GM23338 (cell line): ENCODE results near the gene ASTL. TPM values are rescaled to one million over a fixed set of nuclear protein-coding genes. Genes with fewer than 3 reads are reported as not detected.

Source experiments
- ATAC-seq: fragments of 200-7000 bp; cut with Tn5 transposase; 3 replicates; pipeline ENCODE4 v1.9.1; 2020
- DNase-seq: peaks from one replicate; pipeline ENCODE4 v3.0.0-alpha.2; 2015; ENCODE audit warnings: low spot score
- H2AFZ ChIP-seq: fragments of 200-600 bp; sonication (generic); 2 replicates; pipeline ENCODE4 v1.8.0; 2016; ENCODE audit warnings: antibody characterized with exemption, mild to moderate bottlenecking, moderate library complexity
- H3F3A ChIP-seq: fragments of 200-600 bp; sonication (generic); replicated peaks from 2 replicates; pipeline ENCODE4 v1.8.0; 2017; ENCODE audit warnings: antibody characterized with exemption, mixed run types, low read depth
- H3K27ac ChIP-seq: fragments of 200-600 bp; sonication (generic); 2 replicates; pipeline ENCODE4 v1.6.1; 2016; ENCODE audit warnings: low read depth
- H3K27me3 ChIP-seq: fragments of 200-600 bp; sonication (generic); 2 replicates; pipeline ENCODE4 v1.8.0; 2016; ENCODE audit warnings: mild to moderate bottlenecking, mixed run types, moderate library complexity; ENCODE audit not compliant: insufficient read depth
- H3K36me3 ChIP-seq: fragments of 200-600 bp; sonication (generic); 2 replicates; pipeline ENCODE4 v1.8.0; 2016; ENCODE audit warnings: mild to moderate bottlenecking; ENCODE audit not compliant: insufficient read depth
- H3K4me1 ChIP-seq: fragments of 200-600 bp; sonication (generic); 2 replicates; pipeline ENCODE4 v1.8.0; 2016; ENCODE audit warnings: mild to moderate bottlenecking, moderate library complexity; ENCODE audit not compliant: insufficient read depth
- H3K4me2 ChIP-seq: fragments of 200-600 bp; sonication (generic); 2 replicates; pipeline ENCODE4 v1.7.1; 2017; ENCODE audit warnings: mixed run types
- H3K4me3 ChIP-seq: fragments of 200-600 bp; sonication (generic); 2 replicates; pipeline ENCODE4 v1.6.1; 2016; ENCODE audit warnings: mixed run types
- H3K79me2 ChIP-seq: fragments of 200-600 bp; sonication (generic); replicated peaks from 2 replicates; pipeline ENCODE4 v1.8.0; 2017; ENCODE audit warnings: mild to moderate bottlenecking; ENCODE audit not compliant: insufficient read depth
- H3K9me2 ChIP-seq: fragments of 200-600 bp; sonication (generic); 2 replicates; pipeline ENCODE4 v1.8.0; 2017; ENCODE audit not compliant: insufficient read depth
- H4K20me1 ChIP-seq: fragments of 200-600 bp; sonication (generic); replicated peaks from 2 replicates; pipeline ENCODE4 v1.8.0; 2017; ENCODE audit warnings: mild to moderate bottlenecking; ENCODE audit not compliant: insufficient read depth
- H3K27ac Mint-ChIP-seq: 2 replicates; pipeline ENCODE4 v1.8.0; 2020; ENCODE audit warnings: inconsistent platforms, mild to moderate bottlenecking, moderate library complexity, mixed read lengths
- H3K27me3 Mint-ChIP-seq: 3 replicates; pipeline ENCODE4 v1.8.0; 2022; ENCODE audit warnings: low read depth, mild to moderate bottlenecking, moderate library complexity, mixed read lengths, inconsistent platforms; ENCODE audit not compliant: insufficient read depth, poor library complexity
- H3K36me3 Mint-ChIP-seq: 3 replicates; pipeline ENCODE4 v1.8.0; 2021; ENCODE audit warnings: low read depth, mild to moderate bottlenecking, inconsistent platforms, moderate library complexity, mixed read lengths
- H3K4me1 Mint-ChIP-seq: 3 replicates; pipeline ENCODE4 v1.8.0; 2020; ENCODE audit warnings: mild to moderate bottlenecking, inconsistent platforms, mixed read lengths
- H3K4me3 Mint-ChIP-seq: 3 replicates; pipeline ENCODE4 v1.8.0; 2021; ENCODE audit warnings: moderate library complexity, mild to moderate bottlenecking, inconsistent platforms, mixed read lengths
- H3K9me3 Mint-ChIP-seq: 3 replicates; pipeline ENCODE4 v1.8.0; 2020; ENCODE audit warnings: moderate library complexity, mild to moderate bottlenecking, inconsistent platforms, mixed read lengths
- EZH2 ChIP-seq: fragments of 200-600 bp; sonication (generic); IDR thresholded peaks from one replicate; pipeline ENCODE4 v1.8.0; 2017; ENCODE audit warnings: antibody characterized with exemption, mild to moderate bottlenecking, low read depth; ENCODE audit not compliant: unreplicated experiment
- NANOG ChIP-seq: IDR thresholded peaks from 2 replicates; pipeline ENCODE4 v1.6.1; 2016; ENCODE audit warnings: antibody characterized with exemption, borderline replicate concordance
- POLR2AphosphoS5 ChIP-seq: IDR thresholded peaks from 2 replicates; pipeline ENCODE4 v1.6.1; 2016; ENCODE audit warnings: antibody characterized with exemption, low read depth
- ZNF114 ChIP-seq: fragments of 250-450 bp; sonication (Bioruptor Pico); IDR thresholded peaks from 2 replicates; pipeline ENCODE4 v1.5.0; 2020; ENCODE audit warnings: mild to moderate bottlenecking, moderate library complexity
- ZNF331 ChIP-seq: fragments of 250-450 bp; sonication (Bioruptor Pico); IDR thresholded peaks from 2 replicates; pipeline ENCODE4 v1.5.0; 2020; ENCODE audit warnings: low read depth, mild to moderate bottlenecking, moderate library complexity
- polyA plus RNA-seq: library from polyadenylated mRNA; unstranded; fragments of >200 nt; fragmentation: Nextera tagmentation; extraction: Ambion mirVana; gene quantifications from 2 replicates; pipeline ENCODE4 v1.2.1, GENCODE V29; 2016
- total RNA-seq: library from RNA; depleted of rRNA; stranded (reverse); fragments of >200 nt; shearing (Covaris generic); gene quantifications from 2 replicates; pipeline ENCODE4 v1.2.3, GENCODE V29; 2014
- TF ChIP-seq, protein P1 (sequence below): fragments of 250-450 bp; sonication (Bioruptor Pico); IDR thresholded peaks from 2 replicates; pipeline ENCODE4 v1.5.0; 2020; ENCODE audit warnings: mild to moderate bottlenecking, moderate library complexity
- TF ChIP-seq, protein P2 (sequence below), 2 experiments: fragments of 200-600 bp in 1 of 2; sonication (generic) in 1 of 2; conservative IDR thresholded peaks; 2 replicates each; pipeline versions ENCODE4 v1.5.1 to v1.6.1; 2016 to 2017; ENCODE audit warnings: antibody characterized with exemption in 2 of 2, low read depth in 2 of 2, mild to moderate bottlenecking in 2 of 2, moderate library complexity in 1 of 2

ASTL gene
- total and polyA plus RNA-seq, 2 experiments from 2014 or later, result 0.23 TPM; not detected in 1

DNA sequence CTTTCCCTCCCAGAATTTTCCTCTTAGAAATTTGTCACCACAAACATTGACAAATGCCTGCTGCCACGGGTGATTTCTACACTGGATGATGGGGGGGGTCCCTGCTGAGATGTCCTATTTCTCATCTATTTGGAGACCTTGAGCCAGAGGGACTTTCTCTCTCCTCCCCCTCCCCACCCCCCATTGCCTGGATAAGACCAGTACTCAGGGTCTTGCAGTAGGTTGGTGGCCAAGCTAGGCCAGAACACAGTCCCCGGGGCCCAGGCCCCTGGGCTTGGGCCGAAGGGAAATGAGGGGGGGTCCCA lies 7.5 kb upstream of the ASTL start:
- Histone ChIP-seq H3K27ac (no peak overlapping the region), H4K20me1 (no peaks in the 10 kb centered on the region), H3K4me2 (peak overlapping the region; percentile 81), H3K36me3 (no peaks in the 10 kb centered on the region), H3K27me3 (peaks cover 30% of the 10 kb centered on the region), H2AFZ (no peak overlapping the region), H3K9me2 (no peaks in the 10 kb centered on the region), H3F3A (no peaks in the 10 kb centered on the region; the same call in none of the 2 replicates), H3K4me3 (peak overlapping the region; percentile 59), H3K79me2 (no peaks in the 10 kb centered on the region), H3K4me1 (peaks cover 25% of the 10 kb centered on the region)
- peaks cover 30% of the 10 kb centered on the region for H3K27me3 Mint-ChIP-seq
- H3K4me3 Mint-ChIP-seq, result peak overlapping the region; percentile 62
- peaks cover 2% of the 10 kb centered on the region; the same call in 1 of the 3 replicates for H3K9me3 Mint-ChIP-seq
- peaks cover 29% of the 10 kb centered on the region for H3K4me1 Mint-ChIP-seq
- DNase-seq (no peak), ATAC-seq (no peak)
- H3K27ac Mint-ChIP-seq, result no peak overlapping the region
- TF ChIP-seq EZH2 (peak; percentile 40), NANOG (no peak), ZNF331 (CRISPR knock-in tag) (no peak), POLR2AphosphoS5 (no peak), ZNF114 (CRISPR knock-in tag) (no peak)
- TF ChIP-seq, protein P1, sequence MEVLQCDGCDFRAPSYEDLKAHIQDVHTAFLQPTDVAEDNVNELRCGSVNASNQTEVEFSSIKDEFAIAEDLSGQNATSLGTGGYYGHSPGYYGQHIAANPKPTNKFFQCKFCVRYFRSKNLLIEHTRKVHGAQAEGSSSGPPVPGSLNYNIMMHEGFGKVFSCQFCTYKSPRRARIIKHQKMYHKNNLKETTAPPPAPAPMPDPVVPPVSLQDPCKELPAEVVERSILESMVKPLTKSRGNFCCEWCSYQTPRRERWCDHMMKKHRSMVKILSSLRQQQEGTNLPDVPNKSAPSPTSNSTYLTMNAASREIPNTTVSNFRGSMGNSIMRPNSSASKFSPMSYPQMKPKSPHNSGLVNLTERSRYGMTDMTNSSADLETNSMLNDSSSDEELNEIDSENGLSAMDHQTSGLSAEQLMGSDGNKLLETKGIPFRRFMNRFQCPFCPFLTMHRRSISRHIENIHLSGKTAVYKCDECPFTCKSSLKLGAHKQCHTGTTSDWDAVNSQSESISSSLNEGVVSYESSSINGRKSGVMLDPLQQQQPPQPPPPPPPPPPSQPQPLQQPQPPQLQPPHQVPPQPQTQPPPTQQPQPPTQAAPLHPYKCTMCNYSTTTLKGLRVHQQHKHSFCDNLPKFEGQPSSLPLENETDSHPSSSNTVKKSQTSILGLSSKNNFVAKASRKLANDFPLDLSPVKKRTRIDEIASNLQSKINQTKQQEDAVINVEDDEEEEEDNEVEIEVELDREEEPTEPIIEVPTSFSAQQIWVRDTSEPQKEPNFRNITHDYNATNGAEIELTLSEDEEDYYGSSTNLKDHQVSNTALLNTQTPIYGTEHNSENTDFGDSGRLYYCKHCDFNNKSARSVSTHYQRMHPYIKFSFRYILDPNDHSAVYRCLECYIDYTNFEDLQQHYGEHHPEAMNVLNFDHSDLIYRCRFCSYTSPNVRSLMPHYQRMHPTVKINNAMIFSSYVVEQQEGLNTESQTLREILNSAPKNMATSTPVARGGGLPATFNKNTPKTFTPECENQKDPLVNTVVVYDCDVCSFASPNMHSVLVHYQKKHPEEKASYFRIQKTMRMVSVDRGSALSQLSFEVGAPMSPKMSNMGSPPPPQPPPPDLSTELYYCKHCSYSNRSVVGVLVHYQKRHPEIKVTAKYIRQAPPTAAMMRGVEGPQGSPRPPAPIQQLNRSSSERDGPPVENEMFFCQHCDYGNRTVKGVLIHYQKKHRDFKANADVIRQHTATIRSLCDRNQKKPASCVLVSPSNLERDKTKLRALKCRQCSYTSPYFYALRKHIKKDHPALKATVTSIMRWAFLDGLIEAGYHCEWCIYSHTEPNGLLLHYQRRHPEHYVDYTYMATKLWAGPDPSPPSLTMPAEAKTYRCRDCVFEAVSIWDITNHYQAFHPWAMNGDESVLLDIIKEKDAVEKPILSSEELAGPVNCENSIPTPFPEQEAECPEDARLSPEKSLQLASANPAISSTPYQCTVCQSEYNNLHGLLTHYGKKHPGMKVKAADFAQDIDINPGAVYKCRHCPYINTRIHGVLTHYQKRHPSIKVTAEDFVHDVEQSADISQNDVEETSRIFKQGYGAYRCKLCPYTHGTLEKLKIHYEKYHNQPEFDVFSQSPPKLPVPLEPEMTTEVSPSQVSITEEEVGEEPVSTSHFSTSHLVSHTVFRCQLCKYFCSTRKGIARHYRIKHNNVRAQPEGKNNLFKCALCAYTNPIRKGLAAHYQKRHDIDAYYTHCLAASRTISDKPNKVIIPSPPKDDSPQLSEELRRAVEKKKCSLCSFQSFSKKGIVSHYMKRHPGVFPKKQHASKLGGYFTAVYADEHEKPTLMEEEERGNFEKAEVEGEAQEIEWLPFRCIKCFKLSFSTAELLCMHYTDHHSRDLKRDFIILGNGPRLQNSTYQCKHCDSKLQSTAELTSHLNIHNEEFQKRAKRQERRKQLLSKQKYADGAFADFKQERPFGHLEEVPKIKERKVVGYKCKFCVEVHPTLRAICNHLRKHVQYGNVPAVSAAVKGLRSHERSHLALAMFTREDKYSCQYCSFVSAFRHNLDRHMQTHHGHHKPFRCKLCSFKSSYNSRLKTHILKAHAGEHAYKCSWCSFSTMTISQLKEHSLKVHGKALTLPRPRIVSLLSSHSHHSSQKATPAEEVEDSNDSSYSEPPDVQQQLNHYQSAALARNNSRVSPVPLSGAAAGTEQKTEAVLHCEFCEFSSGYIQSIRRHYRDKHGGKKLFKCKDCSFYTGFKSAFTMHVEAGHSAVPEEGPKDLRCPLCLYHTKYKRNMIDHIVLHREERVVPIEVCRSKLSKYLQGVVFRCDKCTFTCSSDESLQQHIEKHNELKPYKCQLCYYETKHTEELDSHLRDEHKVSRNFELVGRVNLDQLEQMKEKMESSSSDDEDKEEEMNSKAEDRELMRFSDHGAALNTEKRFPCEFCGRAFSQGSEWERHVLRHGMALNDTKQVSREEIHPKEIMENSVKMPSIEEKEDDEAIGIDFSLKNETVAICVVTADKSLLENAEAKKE, result no peak
- TF ChIP-seq, protein P2, sequence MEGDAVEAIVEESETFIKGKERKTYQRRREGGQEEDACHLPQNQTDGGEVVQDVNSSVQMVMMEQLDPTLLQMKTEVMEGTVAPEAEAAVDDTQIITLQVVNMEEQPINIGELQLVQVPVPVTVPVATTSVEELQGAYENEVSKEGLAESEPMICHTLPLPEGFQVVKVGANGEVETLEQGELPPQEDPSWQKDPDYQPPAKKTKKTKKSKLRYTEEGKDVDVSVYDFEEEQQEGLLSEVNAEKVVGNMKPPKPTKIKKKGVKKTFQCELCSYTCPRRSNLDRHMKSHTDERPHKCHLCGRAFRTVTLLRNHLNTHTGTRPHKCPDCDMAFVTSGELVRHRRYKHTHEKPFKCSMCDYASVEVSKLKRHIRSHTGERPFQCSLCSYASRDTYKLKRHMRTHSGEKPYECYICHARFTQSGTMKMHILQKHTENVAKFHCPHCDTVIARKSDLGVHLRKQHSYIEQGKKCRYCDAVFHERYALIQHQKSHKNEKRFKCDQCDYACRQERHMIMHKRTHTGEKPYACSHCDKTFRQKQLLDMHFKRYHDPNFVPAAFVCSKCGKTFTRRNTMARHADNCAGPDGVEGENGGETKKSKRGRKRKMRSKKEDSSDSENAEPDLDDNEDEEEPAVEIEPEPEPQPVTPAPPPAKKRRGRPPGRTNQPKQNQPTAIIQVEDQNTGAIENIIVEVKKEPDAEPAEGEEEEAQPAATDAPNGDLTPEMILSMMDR (conservative IDR thresholded peaks at IDR 0.05; ENCODE audit: low read depth in 2 of 2), result no peak
- peaks cover 15% of the 10 kb centered on the region; the same call in 2 of the 3 replicates for H3K36me3 Mint-ChIP-seq
